ENCODE results near the gene MYO1B.

- no peak for TF ChIP-seq CTCF (IDR thresholded peaks at IDR 0.05; ENCODE audit: control extremely low read depth in 1 of 3, insufficient read depth in 1 of 3, low read depth in 1 of 3, low read length in 3 of 3)
- TF ChIP-seq EZH2 (IDR thresholded peaks at IDR 0.05; ENCODE audit: low read depth, low read length, severe bottlenecking): no peak
- TF ChIP-seq GABPA (IDR thresholded peaks at IDR 0.05; ENCODE audit: borderline replicate concordance, insufficient read depth, low read length): no peak
- no peak for TF ChIP-seq POLR2AphosphoS5 (IDR thresholded peaks at IDR 0.05; ENCODE audit: low read depth, low read length)
- no peak for TF ChIP-seq SP1 (IDR thresholded peaks at IDR 0.05; ENCODE audit: low read depth, low read length)
- TF ChIP-seq POLR2A (IDR thresholded peaks at IDR 0.05; ENCODE audit: control extremely low read depth in 1 of 2, low read depth in 2 of 2, low read length in 2 of 2): no peak
Observed at GRCh38 chr2:191255756-191256312, 10.6 kb downstream of the MYO1B start.

Data from H1 (cell line).